Skin epidermis (tissue), 12 donors: ENCODE measurements around the gene CHCHD2.
"Not testable (repeated sequence)": the region's sequence is repeated elsewhere in the genome, so short reads cannot be mapped to it uniquely, and the experiment has no call there.

Source experiments
- H3K27ac ChIP-seq, 21 experiments: fragments of 200-600 bp; sonication (generic) in 11 of 21; one replicate each; pipeline ENCODE4 v1.5.0; 2020; ENCODE audit warnings: mild to moderate bottlenecking in 3 of 21, inconsistent platforms in 2 of 21, moderate library complexity in 2 of 21
- H3K4me3 ChIP-seq, 7 experiments: fragments of 200-600 bp; sonication (generic) in 2 of 7; one replicate each; pipeline ENCODE4 v1.5.0; 2020; ENCODE audit warnings: inconsistent platforms in 2 of 7, mild to moderate bottlenecking in 2 of 7, moderate library complexity in 1 of 7

CHCHD2 gene

GRCh38 chr7:56087445-56087844 lies 18.8 kb downstream of the CHCHD2 start:
- Histone ChIP-seq H3K27ac (no peak overlapping the region), H3K4me3 (no peak overlapping the region)

GRCh38 chr7:56086761-56087160 lies 19.5 kb downstream of the CHCHD2 start:
- Histone ChIP-seq H3K27ac (no peak overlapping the region), H3K4me3 (no peak overlapping the region)

GRCh38 chr7:56083150-56083785 lies 23.0 kb downstream of the CHCHD2 start:
- peak overlapping the region in 1 of 21 experiments; percentile 44 for H3K27ac ChIP-seq
- no peak overlapping the region for H3K4me3 ChIP-seq

GRCh38 chr7:56081626-56082340 lies 24.5 kb downstream of the CHCHD2 start:
- Histone ChIP-seq H3K27ac (no peak overlapping the region), H3K4me3 (no peak overlapping the region)

GRCh38 chr7:56080726-56081435 lies 25.4 kb downstream of the CHCHD2 start:
- not testable (repeated sequence) for H3K4me3 ChIP-seq
- peak overlapping the region in 6 of 21 experiments; percentile 35 to 69 (median 54) for H3K27ac ChIP-seq

GRCh38 chr7:56079450-56080185 lies 26.7 kb downstream of the CHCHD2 start:
- H3K27ac ChIP-seq, result peak overlapping the region in 16 of 21 experiments; percentile 5 to 71 (median 50)

GRCh38 chr7:56078196-56078595 lies 28.1 kb downstream of the CHCHD2 start:
- Histone ChIP-seq H3K27ac (peak overlapping the region in 6 of 21 experiments; percentile 7 to 64 (median 47)), H3K4me3 (no peak overlapping the region)

More at GRCh38 chr7:56079450-56080185, 26.7 kb downstream of the CHCHD2 start:
- H3K4me3 ChIP-seq, result no peak overlapping the region

GRCh38 chr7:56077681-56078080 lies 28.6 kb downstream of the CHCHD2 start:
- H3K27ac ChIP-seq, result peak overlapping the region in 1 of 21 experiments; percentile 51
- no peak overlapping the region for H3K4me3 ChIP-seq

- Histone ChIP-seq H3K27ac (peak overlapping the region in 3 of 21 experiments; percentile 1 to 47 (median 41)), H3K4me3 (no peak overlapping the region)
Observed at GRCh38 chr7:56074371-56074791, 31.9 kb downstream of the CHCHD2 start.

- not testable (repeated sequence) for H3K4me3 ChIP-seq, H3K27ac ChIP-seq
Observed at GRCh38 chr7:56066376-56066775, 39.9 kb downstream of the CHCHD2 start.

- H3K27ac ChIP-seq, result peak within 1 kb of the TSS; percentile 38 to 97 (median 92)
Observed at GRCh38 chr7:56063882-56064625, 42.2 kb downstream of the CHCHD2 start, which contains the start of gene SUMF2. Gene SUMF2, plus strand, starts transcription at chr7:56064286. Its CDS starts 26 bp downstream, at chr7:56064312.

GRCh38 chr7:56063500-56063881 lies 42.8 kb downstream of the CHCHD2 start:
- Histone ChIP-seq H3K27ac (peak overlapping the region in 19 of 21 experiments; percentile 64 to 97 (median 92)), H3K4me3 (peak overlapping the region in 6 of 7 experiments; percentile 60 to 91 (median 72))

More at GRCh38 chr7:56063882-56064625, 42.2 kb downstream of the CHCHD2 start, which contains the start of gene SUMF2:
- H3K4me3 ChIP-seq, result peak within 1 kb of the TSS; percentile 60 to 91 (median 75)

- no peak overlapping the region for H3K4me3 ChIP-seq
- H3K27ac ChIP-seq, result peak overlapping the region in 1 of 21 experiments; percentile 93
Observed at GRCh38 chr7:56062382-56062781, 43.9 kb downstream of the CHCHD2 start.

- no peak overlapping the region for H3K4me3 ChIP-seq
- no peak overlapping the region for H3K27ac ChIP-seq
Observed at GRCh38 chr7:56053993-56054392, 52.3 kb downstream of the CHCHD2 start.

GRCh38 chr7:56053379-56053778 lies 52.9 kb downstream of the CHCHD2 start:
- Histone ChIP-seq H3K27ac (peak overlapping the region in 1 of 21 experiments; percentile 91), H3K4me3 (no peak overlapping the region)
